Endothelial cell (in vitro differentiated cells): ENCODE measurements around the gene BRINP2. TPM values are rescaled to one million over a fixed set of nuclear protein-coding genes. Genes with fewer than 3 reads are reported as not detected.

Experiments used
- DNase-seq: peaks from one replicate; pipeline ENCODE4 v3.0.0; 2021; ENCODE audit warnings: low spot score
- H3K27ac Mint-ChIP-seq: one replicate; pipeline ENCODE4 v1.8.0; 2021; ENCODE audit warnings: mixed read lengths, inconsistent platforms; ENCODE audit not compliant: unreplicated experiment
- H3K27me3 Mint-ChIP-seq: one replicate; pipeline ENCODE4 v1.8.0; 2021; ENCODE audit warnings: mild to moderate bottlenecking, moderate library complexity, mixed read lengths, inconsistent platforms; ENCODE audit not compliant: unreplicated experiment
- H3K36me3 Mint-ChIP-seq: one replicate; pipeline ENCODE4 v1.8.0; 2021; ENCODE audit warnings: mild to moderate bottlenecking, low read depth, mixed read lengths, inconsistent platforms; ENCODE audit not compliant: unreplicated experiment
- H3K4me1 Mint-ChIP-seq: one replicate; pipeline ENCODE4 v1.8.0; 2021; ENCODE audit warnings: mild to moderate bottlenecking, mixed read lengths, inconsistent platforms; ENCODE audit not compliant: unreplicated experiment
- H3K4me3 Mint-ChIP-seq: one replicate; pipeline ENCODE4 v1.8.0; 2021; ENCODE audit warnings: mild to moderate bottlenecking, mixed read lengths, inconsistent platforms; ENCODE audit not compliant: unreplicated experiment
- H3K9me3 Mint-ChIP-seq: one replicate; pipeline ENCODE4 v1.8.0; 2021; ENCODE audit warnings: mixed read lengths, inconsistent platforms; ENCODE audit not compliant: unreplicated experiment
- CTCF ChIP-seq: fragments of 200-600 bp; sonication (generic); IDR thresholded peaks from one replicate; pipeline ENCODE4 v1.5.0; 2021; ENCODE audit warnings: antibody characterized with exemption; ENCODE audit not compliant: unreplicated experiment
- total RNA-seq: library from RNA; stranded (reverse); fragmentation: NEBNext Ultra II Directional; extraction: Animal tissue kit (Norgen Biotek cat#: 25700); gene quantifications from one replicate; pipeline ENCODE4 v1.2.1, GENCODE V29; 2021; ENCODE audit not compliant: unreplicated experiment

Gene BRINP2
- total RNA-seq, 1 donor from 2014 or later = 0.59 TPM

GRCh38 chr1:177128665-177129281, 42.0 kb upstream of the BRINP2 start:
- no peak for DNase-seq
- H3K9me3 Mint-ChIP-seq = no peaks in the 10 kb centered on the region
- H3K36me3 Mint-ChIP-seq = peaks cover 7% of the 10 kb centered on the region
- no peak for TF ChIP-seq CTCF
- H3K4me3 Mint-ChIP-seq = peak overlapping the region; percentile 26
- no peak overlapping the region for H3K27ac Mint-ChIP-seq
- peaks cover 16% of the 10 kb centered on the region for H3K4me1 Mint-ChIP-seq
- H3K27me3 Mint-ChIP-seq = no peaks in the 10 kb centered on the region

- no peak for TF ChIP-seq CTCF
- H3K4me3 Mint-ChIP-seq = no peak overlapping the region
- DNase-seq = no peak
- no peak overlapping the region for H3K27ac Mint-ChIP-seq
- no peaks in the 10 kb centered on the region for H3K9me3 Mint-ChIP-seq
- peaks cover 7% of the 10 kb centered on the region for H3K36me3 Mint-ChIP-seq
- H3K4me1 Mint-ChIP-seq = peaks cover 25% of the 10 kb centered on the region
- H3K27me3 Mint-ChIP-seq = no peaks in the 10 kb centered on the region
Observed at GRCh38 chr1:177130451-177130945, 40.3 kb upstream of the BRINP2 start.

DNA sequence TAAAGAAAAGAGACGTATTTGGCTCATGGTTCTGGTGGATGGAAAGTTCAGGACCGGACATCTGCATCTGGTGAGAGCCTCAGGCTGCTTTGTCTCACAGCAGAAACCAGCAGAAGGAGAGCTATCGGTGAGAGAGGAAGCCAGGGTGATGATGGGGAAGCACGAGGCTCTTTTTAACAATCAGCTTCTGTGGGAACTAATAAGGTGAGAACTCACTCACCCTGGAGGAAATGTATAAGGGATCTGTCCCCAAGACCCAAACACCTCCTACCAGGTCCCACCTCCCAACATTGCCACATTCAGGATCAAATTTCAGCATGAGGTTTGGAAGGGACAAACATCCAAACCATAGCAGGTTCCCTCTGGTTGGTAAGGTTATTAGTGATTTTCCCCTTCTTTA, 39.0 kb upstream of the BRINP2 start:
- no peaks in the 10 kb centered on the region for H3K9me3 Mint-ChIP-seq
- no peak overlapping the region for H3K27ac Mint-ChIP-seq
- H3K4me3 Mint-ChIP-seq = no peak overlapping the region
- TF ChIP-seq CTCF = no peak
- H3K4me1 Mint-ChIP-seq = peaks cover 19% of the 10 kb centered on the region
- no peak for DNase-seq
- no peaks in the 10 kb centered on the region for H3K27me3 Mint-ChIP-seq
- peaks cover 7% of the 10 kb centered on the region for H3K36me3 Mint-ChIP-seq

GRCh38 chr1:177132141-177132540, 38.6 kb upstream of the BRINP2 start:
- H3K9me3 Mint-ChIP-seq = no peaks in the 10 kb centered on the region
- H3K27me3 Mint-ChIP-seq = no peaks in the 10 kb centered on the region
- H3K27ac Mint-ChIP-seq = no peak overlapping the region
- H3K4me1 Mint-ChIP-seq = peaks cover 18% of the 10 kb centered on the region
- no peak for TF ChIP-seq CTCF
- no peak overlapping the region for H3K4me3 Mint-ChIP-seq
- H3K36me3 Mint-ChIP-seq = peaks cover 7% of the 10 kb centered on the region
- DNase-seq = no peak

DNA sequence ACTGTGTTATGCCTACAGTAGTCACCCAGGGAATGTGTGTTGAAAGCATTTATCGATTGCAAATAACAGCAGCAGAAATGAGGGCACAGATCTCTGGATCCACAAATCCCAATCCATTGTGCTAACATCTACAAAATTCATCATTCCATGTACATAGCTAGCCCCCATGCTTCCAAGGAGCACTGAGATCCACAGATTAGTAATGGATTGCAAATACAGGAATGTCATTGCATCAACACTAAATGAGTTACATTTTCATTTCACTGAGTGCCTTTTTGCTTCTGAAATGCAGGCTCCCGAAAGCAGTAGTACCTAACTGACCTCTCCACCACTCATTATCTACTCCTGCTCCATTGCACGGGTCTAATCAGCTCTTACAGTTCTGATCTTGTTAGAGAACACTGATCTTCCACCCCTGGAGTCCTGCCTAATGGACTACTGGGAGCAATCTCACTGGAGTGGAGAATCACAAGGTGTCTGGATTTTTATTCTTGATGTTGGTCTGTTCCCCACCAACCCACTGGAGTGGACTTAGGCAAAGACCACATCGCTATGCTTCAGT, 36.7 kb upstream of the BRINP2 start:
- no peak for TF ChIP-seq CTCF
- Mint-ChIP-seq H3K4me1 (peaks cover 22% of the 10 kb centered on the region), H3K4me3 (no peak overlapping the region), H3K9me3 (no peaks in the 10 kb centered on the region), H3K27me3 (no peaks in the 10 kb centered on the region), H3K36me3 (peaks cover 3% of the 10 kb centered on the region), H3K27ac (no peak overlapping the region)
- no peak for DNase-seq
